GM12892 (cell line): ENCODE data around the gene DSE.

Experiments used
- POLR2A ChIP-seq: IDR thresholded peaks from 2 replicates; pipeline ENCODE4 v1.6.1; 2011; ENCODE audit warnings: low read depth, low read length, control low read depth
- POLR2AphosphoS5 ChIP-seq: IDR thresholded peaks from 2 replicates; pipeline ENCODE4 v1.6.1; 2011; ENCODE audit warnings: low read depth, low read length, control low read depth
- TAF1 ChIP-seq: IDR thresholded peaks from 2 replicates; pipeline ENCODE4 v1.6.1; 2011; ENCODE audit warnings: low read depth, mild to moderate bottlenecking, control low read depth, low read length, borderline replicate concordance

- TF ChIP-seq POLR2A (no peak), POLR2AphosphoS5 (no peak), TAF1 (no peak)
Measured at GRCh38 chr6:116386581-116387299, 16.0 kb downstream of the DSE start.
